K562 (cell line): Measurements from ENCODE around the gene NPM3. TPM values are rescaled to one million over a fixed set of nuclear protein-coding genes. Genes with fewer than 3 reads are reported as not detected.
A peak's percentile ranks its signal among the peaks of the same experiment; 100 is the strongest.

ENCODE experiments used
- BCOR ChIP-seq: fragments of 450-650 bp; IDR thresholded peaks from 2 replicates; pipeline ENCODE4 v1.6.1; 2016
- DNMT1 ChIP-seq: fragments of 450-650 bp; IDR thresholded peaks from 2 replicates; pipeline ENCODE4 v1.6.1; 2016; ENCODE audit warnings: antibody characterized with exemption, mild to moderate bottlenecking
- E2F4 ChIP-seq: sonication (generic); formaldehyde crosslinking; IDR thresholded peaks from 2 replicates; pipeline ENCODE4 v1.8.0; 2022; ENCODE audit warnings: mild to moderate bottlenecking, low read depth, missing genetic modification reagents
- ESRRB ChIP-seq: fragments of 250-450 bp; sonication (Bioruptor Pico); IDR thresholded peaks from 2 replicates; pipeline ENCODE4 v1.5.0; 2020; ENCODE audit warnings: mild to moderate bottlenecking, moderate library complexity, borderline replicate concordance
- EZH2 ChIP-seq: IDR thresholded peaks from 2 replicates; pipeline ENCODE4 v1.6.1; 2012; ENCODE audit warnings: low read depth, mild to moderate bottlenecking, inconsistent platforms, low read length, borderline replicate concordance
- FIP1L1 ChIP-seq: fragments of 200-400 bp; formaldehyde crosslinking; IDR thresholded peaks from 2 replicates; pipeline ENCODE4 v1.6.1; 2018; ENCODE audit warnings: mild to moderate bottlenecking, low read depth, low read length; ENCODE audit not compliant: poor library complexity, severe bottlenecking
- FOXK2 ChIP-seq, 2 experiments: fragments of 450-650 bp; IDR thresholded peaks in 1 of 2; conservative IDR thresholded peaks in 1 of 2; 2 replicates each; pipeline ENCODE4 v1.6.1; 2016; ENCODE audit warnings: low read depth in 2 of 2, mild to moderate bottlenecking in 1 of 2
- NEUROD1 ChIP-seq: fragments of 150-350 bp; IDR thresholded peaks from 2 replicates; pipeline ENCODE4 v1.6.1; 2014; ENCODE audit warnings: borderline replicate concordance, low read length, low read depth; ENCODE audit not compliant: partially characterized antibody
- NFXL1 ChIP-seq: fragments of 450-650 bp; formaldehyde crosslinking; IDR thresholded peaks from 2 replicates; pipeline ENCODE4 v1.4.0; 2021; ENCODE audit warnings: mild to moderate bottlenecking
- POLR2H ChIP-seq: IDR thresholded peaks from 2 replicates; pipeline ENCODE4 v1.6.1; 2016; ENCODE audit warnings: missing genetic modification characterization, low read depth, mild to moderate bottlenecking, control low read depth, missing compliant biosample characterization, moderate library complexity
- PRMT5 ChIP-seq: sonication (generic); formaldehyde crosslinking; IDR thresholded peaks from 2 replicates; pipeline ENCODE4 v1.5.0; 2020; ENCODE audit warnings: missing genetic modification reagents
- PTBP1 ChIP-seq: fragments of 200-400 bp; formaldehyde crosslinking; IDR thresholded peaks from 2 replicates; pipeline ENCODE4 v1.6.1; 2017; ENCODE audit warnings: low read depth, low read length
- SMAD3 ChIP-seq: fragments of 450-650 bp; formaldehyde crosslinking; conservative IDR thresholded peaks from 2 replicates; pipeline ENCODE4 v1.4.0; 2020; ENCODE audit warnings: mild to moderate bottlenecking
- SMARCC2 ChIP-seq: fragments of 450-650 bp; IDR thresholded peaks from 2 replicates; pipeline ENCODE4 v1.6.1; 2017; ENCODE audit warnings: antibody characterized with exemption, moderate library complexity, mild to moderate bottlenecking, low read depth
- SOX6 ChIP-seq: fragments of 450-650 bp; IDR thresholded peaks from 2 replicates; pipeline ENCODE4 v1.6.1; 2014; ENCODE audit warnings: mild to moderate bottlenecking
- SP1 ChIP-seq: sonication (generic); formaldehyde crosslinking; IDR thresholded peaks from 2 replicates; pipeline ENCODE4 v1.8.1; 2022; ENCODE audit warnings: mild to moderate bottlenecking, missing genetic modification reagents
- polyA plus RNA-seq, 8 experiments: library from polyadenylated mRNA; depleted of rRNA in 4 of 8; stranded (reverse) in 5 of 8; unstranded in 3 of 8; fragments of >200 nt; fragmentation: Nextera tagmentation in 2 of 8; fragmentation: Illumina TruSeq in 1 of 8; extraction: Ambion mirVana in 2 of 8; extraction: Trizol in 1 of 8; gene quantifications; 2 replicates each; pipeline versions ENCODE4 v1.2.1 to v1.2.3, GENCODE V29; 2011 to 2014; ENCODE audit warnings: inconsistent platforms in 1 of 8, missing spikeins in 1 of 8
- total RNA-seq, 7 experiments: library from RNA; depleted of rRNA in 6 of 7; stranded (reverse); fragments of >200 nt in 6 of 7; fragmentation: Illumina TruSeq in 2 of 7; extraction: Trizol in 2 of 7; gene quantifications; 2 replicates each; pipeline versions ENCODE4 v1.2.1 to v1.2.3, GENCODE V29; 2011 to 2021; ENCODE audit warnings: low replicate concordance in 1 of 7
- TF ChIP-seq, protein P1 (sequence below): fragments of 450-650 bp; IDR thresholded peaks from one replicate; pipeline ENCODE4 v1.6.1; 2018; ENCODE audit warnings: mild to moderate bottlenecking, moderate library complexity; ENCODE audit not compliant: partially characterized antibody
- TF ChIP-seq, protein P2 (sequence below): fragments of 150-350 bp; conservative IDR thresholded peaks from 2 replicates; pipeline ENCODE4 v1.6.1; 2014; ENCODE audit warnings: low read length
- TF ChIP-seq, protein P3 (sequence below): sonication (generic); formaldehyde crosslinking; IDR thresholded peaks from 2 replicates; pipeline ENCODE4 v1.8.1; 2023; ENCODE audit warnings: mild to moderate bottlenecking, missing genetic modification reagents
- TF ChIP-seq, protein P4 (sequence below), 2 experiments: fragments of 450-650 bp; conservative IDR thresholded peaks; 2 replicates each; pipeline ENCODE4 v1.6.1; 2017; ENCODE audit warnings: mild to moderate bottlenecking in 2 of 2, moderate library complexity in 2 of 2

The NPM3 gene
- total and polyA plus RNA-seq, 9 of the 15 experiments (the other 6 are each of a cell fraction or from before 2014, with no cell fraction given): 15.2 to 239 (median 114) TPM

- peak in 1 of 2 experiments; percentile 15; a peak in 1 of 4 replicates for TF ChIP-seq FOXK2 (conservative IDR thresholded peaks at IDR 0.05 in 1 of 2, IDR thresholded peaks at IDR 0.05 in 1 of 2; ENCODE audit: low read depth in 2 of 2)
- no peak for TF ChIP-seq PTBP1
- TF ChIP-seq PRMT5: no peak
- no peak; the same call in 1 of the 2 replicates for TF ChIP-seq SP1 (CRISPR knock-in tag)
- TF ChIP-seq, protein P1, sequence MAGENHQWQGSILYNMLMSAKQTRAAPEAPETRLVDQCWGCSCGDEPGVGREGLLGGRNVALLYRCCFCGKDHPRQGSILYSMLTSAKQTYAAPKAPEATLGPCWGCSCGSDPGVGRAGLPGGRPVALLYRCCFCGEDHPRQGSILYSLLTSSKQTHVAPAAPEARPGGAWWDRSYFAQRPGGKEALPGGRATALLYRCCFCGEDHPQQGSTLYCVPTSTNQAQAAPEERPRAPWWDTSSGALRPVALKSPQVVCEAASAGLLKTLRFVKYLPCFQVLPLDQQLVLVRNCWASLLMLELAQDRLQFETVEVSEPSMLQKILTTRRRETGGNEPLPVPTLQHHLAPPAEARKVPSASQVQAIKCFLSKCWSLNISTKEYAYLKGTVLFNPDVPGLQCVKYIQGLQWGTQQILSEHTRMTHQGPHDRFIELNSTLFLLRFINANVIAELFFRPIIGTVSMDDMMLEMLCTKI: no peak
- TF ChIP-seq, protein P2, sequence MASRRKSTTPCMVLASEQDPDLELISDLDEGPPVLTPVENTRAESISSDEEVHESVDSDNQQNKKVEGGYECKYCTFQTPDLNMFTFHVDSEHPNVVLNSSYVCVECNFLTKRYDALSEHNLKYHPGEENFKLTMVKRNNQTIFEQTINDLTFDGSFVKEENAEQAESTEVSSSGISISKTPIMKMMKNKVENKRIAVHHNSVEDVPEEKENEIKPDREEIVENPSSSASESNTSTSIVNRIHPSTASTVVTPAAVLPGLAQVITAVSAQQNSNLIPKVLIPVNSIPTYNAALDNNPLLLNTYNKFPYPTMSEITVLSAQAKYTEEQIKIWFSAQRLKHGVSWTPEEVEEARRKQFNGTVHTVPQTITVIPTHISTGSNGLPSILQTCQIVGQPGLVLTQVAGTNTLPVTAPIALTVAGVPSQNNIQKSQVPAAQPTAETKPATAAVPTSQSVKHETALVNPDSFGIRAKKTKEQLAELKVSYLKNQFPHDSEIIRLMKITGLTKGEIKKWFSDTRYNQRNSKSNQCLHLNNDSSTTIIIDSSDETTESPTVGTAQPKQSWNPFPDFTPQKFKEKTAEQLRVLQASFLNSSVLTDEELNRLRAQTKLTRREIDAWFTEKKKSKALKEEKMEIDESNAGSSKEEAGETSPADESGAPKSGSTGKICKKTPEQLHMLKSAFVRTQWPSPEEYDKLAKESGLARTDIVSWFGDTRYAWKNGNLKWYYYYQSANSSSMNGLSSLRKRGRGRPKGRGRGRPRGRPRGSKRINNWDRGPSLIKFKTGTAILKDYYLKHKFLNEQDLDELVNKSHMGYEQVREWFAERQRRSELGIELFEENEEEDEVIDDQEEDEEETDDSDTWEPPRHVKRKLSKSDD: no peak
- TF ChIP-seq E2F4 (CRISPR knock-in tag): no peak
- TF ChIP-seq SMARCC2: peak; percentile 91
- no peak for TF ChIP-seq NFXL1 (CRISPR knock-in tag)
- TF ChIP-seq POLR2H: no peak
- no peak for TF ChIP-seq DNMT1
- TF ChIP-seq, protein P3, sequence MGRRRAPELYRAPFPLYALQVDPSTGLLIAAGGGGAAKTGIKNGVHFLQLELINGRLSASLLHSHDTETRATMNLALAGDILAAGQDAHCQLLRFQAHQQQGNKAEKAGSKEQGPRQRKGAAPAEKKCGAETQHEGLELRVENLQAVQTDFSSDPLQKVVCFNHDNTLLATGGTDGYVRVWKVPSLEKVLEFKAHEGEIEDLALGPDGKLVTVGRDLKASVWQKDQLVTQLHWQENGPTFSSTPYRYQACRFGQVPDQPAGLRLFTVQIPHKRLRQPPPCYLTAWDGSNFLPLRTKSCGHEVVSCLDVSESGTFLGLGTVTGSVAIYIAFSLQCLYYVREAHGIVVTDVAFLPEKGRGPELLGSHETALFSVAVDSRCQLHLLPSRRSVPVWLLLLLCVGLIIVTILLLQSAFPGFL: no peak
- TF ChIP-seq SMAD3: no peak
- peak; percentile 91 for TF ChIP-seq SOX6
- no peak; the same call in 1 of the 2 replicates for TF ChIP-seq BCOR
- no peak for TF ChIP-seq ESRRB (CRISPR knock-in tag)
- TF ChIP-seq NEUROD1: peak; percentile 45
- no peak for TF ChIP-seq FIP1L1
- no peak for TF ChIP-seq EZH2
- TF ChIP-seq, protein P4, sequence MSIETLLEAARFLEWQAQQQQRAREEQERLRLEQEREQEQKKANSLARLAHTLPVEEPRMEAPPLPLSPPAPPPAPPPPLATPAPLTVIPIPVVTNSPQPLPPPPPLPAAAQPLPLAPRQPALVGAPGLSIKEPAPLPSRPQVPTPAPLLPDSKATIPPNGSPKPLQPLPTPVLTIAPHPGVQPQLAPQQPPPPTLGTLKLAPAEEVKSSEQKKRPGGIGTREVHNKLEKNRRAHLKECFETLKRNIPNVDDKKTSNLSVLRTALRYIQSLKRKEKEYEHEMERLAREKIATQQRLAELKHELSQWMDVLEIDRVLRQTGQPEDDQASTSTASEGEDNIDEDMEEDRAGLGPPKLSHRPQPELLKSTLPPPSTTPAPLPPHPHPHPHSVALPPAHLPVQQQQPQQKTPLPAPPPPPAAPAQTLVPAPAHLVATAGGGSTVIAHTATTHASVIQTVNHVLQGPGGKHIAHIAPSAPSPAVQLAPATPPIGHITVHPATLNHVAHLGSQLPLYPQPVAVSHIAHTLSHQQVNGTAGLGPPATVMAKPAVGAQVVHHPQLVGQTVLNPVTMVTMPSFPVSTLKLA (conservative IDR thresholded peaks at IDR 0.05): peak in 1 of 2 experiments; percentile 56; a peak in 2 of 4 replicates
Observed at GRCh38 chr10:101824736-101825135, 41.5 kb upstream of the NPM3 start (continued).
